CD14-positive monocyte (primary cell): ENCODE data around the gene VPS8. TPM values are rescaled to one million over a fixed set of nuclear protein-coding genes. Genes with fewer than 3 reads are reported as not detected.

Experiments
- DNase-seq, 3 donors: peaks; one replicate each; pipeline ENCODE4 v3.0.0-alpha.2; 2011 to 2022
- H2AFZ ChIP-seq: 2 replicates; pipeline ENCODE4 v1.6.0; 2012; ENCODE audit warnings: mild to moderate bottlenecking, low read depth, low read length, inconsistent platforms; ENCODE audit not compliant: insufficient read depth, poor library complexity, severe bottlenecking
- H3K27ac ChIP-seq, 2 donors: 1 replicate in 1 of 2; 2 replicates in 1 of 2; pipeline ENCODE4 v1.5.1; 2012 to 2013; ENCODE audit warnings: low read length in 2 of 2, control low read depth in 1 of 2, inconsistent platforms in 1 of 2, low read depth in 1 of 2, mild to moderate bottlenecking in 1 of 2
- H3K27me3 ChIP-seq, 2 donors: one replicate each; pipeline versions ENCODE4 v1.6.0 to v1.6.1; 2011 to 2013; ENCODE audit warnings: low read length in 2 of 2; ENCODE audit not compliant: control insufficient read depth in 2 of 2, insufficient read depth in 2 of 2
- H3K36me3 ChIP-seq, 2 donors: replicated peaks in 1 of 2; 1 replicate in 1 of 2; 2 replicates in 1 of 2; pipeline versions ENCODE4 v1.5.1 to v1.6.1; 2012 to 2013; ENCODE audit warnings: low read length in 2 of 2, control low read depth in 1 of 2, inconsistent platforms in 1 of 2, mild to moderate bottlenecking in 1 of 2; ENCODE audit not compliant: insufficient read depth in 2 of 2, control insufficient read depth in 1 of 2
- H3K4me1 ChIP-seq, 2 donors: 1 replicate in 1 of 2; 2 replicates in 1 of 2; pipeline versions ENCODE4 v1.5.1 to v1.6.1; 2012 to 2013; ENCODE audit warnings: low read length in 2 of 2, control low read depth in 1 of 2, inconsistent platforms in 1 of 2, mild to moderate bottlenecking in 1 of 2, moderate library complexity in 1 of 2; ENCODE audit not compliant: insufficient read depth in 2 of 2, control insufficient read depth in 1 of 2
- H3K4me2 ChIP-seq: replicated peaks from 2 replicates; pipeline ENCODE3; 2012; ENCODE audit warnings: low read length, moderate library complexity, mild to moderate bottlenecking; ENCODE audit not compliant: poor library complexity, severe bottlenecking; ENCODE audit errors: extremely low read depth
- H3K4me3 ChIP-seq, 3 experiments: fragments of 200-600 bp in 1 of 3; sonication (generic) in 1 of 3; replicated peaks in 1 of 3; 1 replicate in 2 of 3; 2 replicates in 1 of 3; pipeline ENCODE4 v1.5.1; 2011 to 2013; ENCODE audit warnings: low read length in 3 of 3, mild to moderate bottlenecking in 3 of 3, control low read depth in 2 of 3, low read depth in 2 of 3, inconsistent platforms in 1 of 3, moderate library complexity in 1 of 3
- H3K79me2 ChIP-seq: 2 replicates; pipeline ENCODE4 v1.6.0; 2012; ENCODE audit warnings: mild to moderate bottlenecking, control low read depth, inconsistent platforms, low read length, moderate library complexity; ENCODE audit not compliant: insufficient read depth
- H3K9ac ChIP-seq: 2 replicates; pipeline ENCODE4 v1.6.0; 2017; ENCODE audit warnings: low read length, mild to moderate bottlenecking; ENCODE audit not compliant: insufficient read depth, poor library complexity, severe bottlenecking
- H3K9me3 ChIP-seq, 2 donors: replicated peaks in 1 of 2; 1 replicate in 1 of 2; 2 replicates in 1 of 2; pipeline versions ENCODE4 v1.5.1 to v1.6.1; 2012 to 2013; ENCODE audit warnings: low read length in 2 of 2, control low read depth in 1 of 2; ENCODE audit not compliant: control insufficient read depth in 1 of 2, insufficient read depth in 1 of 2
- H4K20me1 ChIP-seq: 2 replicates; pipeline ENCODE4 v1.6.0; 2012; ENCODE audit warnings: mild to moderate bottlenecking, low read length, control low read depth, moderate library complexity; ENCODE audit not compliant: insufficient read depth
- H3K27ac Mint-ChIP-seq, 7 donors: one replicate each; pipeline ENCODE4 v1.8.0; 2020; ENCODE audit warnings: mild to moderate bottlenecking in 7 of 7, mixed read lengths in 7 of 7, moderate library complexity in 6 of 7, inconsistent platforms in 2 of 7
- H3K27me3 Mint-ChIP-seq, 3 donors: one replicate each; pipeline ENCODE4 v1.8.0; 2021 to 2022; ENCODE audit warnings: low read depth in 3 of 3, mild to moderate bottlenecking in 3 of 3, mixed read lengths in 3 of 3, moderate library complexity in 3 of 3, inconsistent platforms in 1 of 3
- H3K36me3 Mint-ChIP-seq, 2 donors: one replicate each; pipeline ENCODE4 v1.8.0; 2020; ENCODE audit warnings: mixed read lengths in 2 of 2, inconsistent platforms in 1 of 2, mild to moderate bottlenecking in 1 of 2
- H3K4me1 Mint-ChIP-seq: one replicate; pipeline ENCODE4 v1.8.0; 2020; ENCODE audit warnings: mild to moderate bottlenecking, mixed read lengths
- H3K4me3 Mint-ChIP-seq, 2 donors: one replicate each; pipeline ENCODE4 v1.8.0; 2020; ENCODE audit warnings: mild to moderate bottlenecking in 2 of 2, mixed read lengths in 2 of 2, moderate library complexity in 1 of 2
- H3K9me3 Mint-ChIP-seq, 7 donors: one replicate each; pipeline ENCODE4 v1.8.0; 2020 to 2022; ENCODE audit warnings: mixed read lengths in 7 of 7, mild to moderate bottlenecking in 6 of 7, moderate library complexity in 6 of 7, inconsistent platforms in 2 of 7
- CTCF ChIP-seq: fragments of 200-600 bp; IDR thresholded peaks from one replicate; pipeline ENCODE4 v1.8.0; 2022; ENCODE audit warnings: antibody characterized with exemption, mild to moderate bottlenecking
- WGBS: methylation state at CpG from one replicate; pipeline ENCODE4 v1.1.5; 2013; ENCODE audit warnings: missing lambda C conversion rate; ENCODE audit not compliant: insufficient coverage; 5-methylcytosine and 5-hydroxymethylcytosine counted together
- intact Hi-C, 2 donors: fragments of 100-400 bp; cut with micrococcal nuclease; formaldehyde crosslinking; loops; one replicate each; pipeline versions ENCODE4 v1.15.0 to v1.15.1; 2023
- polyA plus RNA-seq, 3 donors: library from polyadenylated mRNA; depleted of rRNA in 1 of 3; unstranded in 2 of 3; stranded (reverse) in 1 of 3; fragments of 300-500 nt in 2 of 3; fragments of >200 nt in 1 of 3; fragmentation: Illumina TruSeq in 2 of 3; gene quantifications; 1 replicate in 2 of 3; 2 replicates in 1 of 3; pipeline ENCODE4 v1.2.3, GENCODE V29; 2012 to 2021

Gene VPS8
- polyA plus RNA-seq, 3 donors = 22.0 to 42.3 (median 29.2) TPM

- peak overlapping the region in 6 of 7 donors; percentile 21 to 82 (median 34) for H3K27ac Mint-ChIP-seq
- no peaks in the 10 kb centered on the region for H3K36me3 ChIP-seq
- no peaks in the 10 kb centered on the region for H3K9me3 ChIP-seq
- no peak overlapping the region for H2AFZ ChIP-seq
- H3K9me3 Mint-ChIP-seq = peaks cover 0 to 2% (median 0%) of the 10 kb centered on the region in 7 donors
- TF ChIP-seq CTCF = no peak
- intact Hi-C loops = loop anchor here in 1 of 2 donors (10.0 kb wide), 1 partner anchor 52 kb away; the partner anchor contains the start of gene MAGEF1
- H3K79me2 ChIP-seq = no peaks in the 10 kb centered on the region
- peaks cover 1 to 2% of the 10 kb centered on the region in 2 donors for H3K36me3 Mint-ChIP-seq
- H3K4me3 Mint-ChIP-seq = peak overlapping the region in 1 of 2 donors; percentile 76
- H3K4me3 ChIP-seq = no peak overlapping the region
- H3K4me1 Mint-ChIP-seq = peaks cover 42% of the 10 kb centered on the region
- DNase-seq = no peak
- peaks cover 1 to 9% (median 8%) of the 10 kb centered on the region in 3 donors for H3K27me3 Mint-ChIP-seq
- H4K20me1 ChIP-seq = no peaks in the 10 kb centered on the region
- 68% methylated on average over 4 of the region's 4 CpGs for WGBS
- H3K4me2 ChIP-seq = no peak overlapping the region
- no peaks in the 10 kb centered on the region for H3K27me3 ChIP-seq
- no peak overlapping the region for H3K27ac ChIP-seq
- H3K9ac ChIP-seq = no peak overlapping the region
- peaks cover 33 to 46% of the 10 kb centered on the region in 2 donors for H3K4me1 ChIP-seq
These were observed 45.3 kb upstream of the VPS8 start for GRCh38 chr3:184766555-184767261.

GRCh38 chr3:184767377-184767776 is 44.6 kb upstream of the VPS8 start:
- DNase-seq = no peak
- peaks cover 33 to 46% of the 10 kb centered on the region in 2 donors for H3K4me1 ChIP-seq
- H3K4me3 ChIP-seq = no peak overlapping the region
- intact Hi-C loops = loop anchor here in 1 of 2 donors (10.0 kb wide), 1 partner anchor 53 kb away; the partner anchor contains the start of gene MAGEF1
- Mint-ChIP-seq H3K36me3 (peaks cover 1 to 2% of the 10 kb centered on the region in 2 donors), H3K4me1 (peaks cover 42% of the 10 kb centered on the region), H3K27me3 (peaks cover 2 to 8% (median 7%) of the 10 kb centered on the region in 3 donors), H3K9me3 (peaks cover 0 to 2% (median 0%) of the 10 kb centered on the region in 7 donors), H3K27ac (peak overlapping the region in 1 of 7 donors; percentile 77), H3K4me3 (peak overlapping the region in 1 of 2 donors; percentile 35)
- H3K9ac ChIP-seq = no peak overlapping the region
- WGBS = 98% methylated on average over 10 of the region's 12 CpGs
- H3K79me2 ChIP-seq = no peaks in the 10 kb centered on the region
- H4K20me1 ChIP-seq = no peaks in the 10 kb centered on the region
- no peak overlapping the region for H3K27ac ChIP-seq
- H2AFZ ChIP-seq = no peak overlapping the region
- no peaks in the 10 kb centered on the region for H3K9me3 ChIP-seq
- no peaks in the 10 kb centered on the region for H3K36me3 ChIP-seq
- H3K27me3 ChIP-seq = no peaks in the 10 kb centered on the region
- TF ChIP-seq CTCF = no peak
- no peak overlapping the region for H3K4me2 ChIP-seq
